OCI-LY3 (cell line): Measurements from ENCODE around the gene ELAPOR1.

Source experiments
- H2AFZ ChIP-seq: fragments of 200-600, 300-600 bp; shearing (Covaris generic); 2 replicates; pipeline ENCODE4 v1.6.0; 2014; ENCODE audit warnings: antibody characterized with exemption, low read depth, low read length
- H3K27ac ChIP-seq: fragments of 200-600, 300-600 bp; sonication (generic); 2 replicates; pipeline ENCODE4 v1.5.1; 2014; ENCODE audit warnings: mild to moderate bottlenecking, low read length, moderate library complexity, mixed read lengths
- H3K27me3 ChIP-seq: fragments of 200-600, 300-600 bp; sonication (generic); 2 replicates; pipeline ENCODE4 v1.6.1; 2014; ENCODE audit warnings: low read depth, low read length, mixed read lengths
- H3K36me3 ChIP-seq: fragments of 200-600, 300-600 bp; sonication (generic); replicated peaks from 2 replicates; pipeline ENCODE3; 2014; ENCODE audit warnings: low read depth, low read length, mixed read lengths
- H3K4me1 ChIP-seq: fragments of 300-600, 200-600 bp; sonication (generic); 2 replicates; pipeline ENCODE4 v1.6.1; 2014; ENCODE audit warnings: low read length, mixed read lengths
- H3K4me2 ChIP-seq: fragments of 200-600, 300-600 bp; sonication (generic); 2 replicates; pipeline ENCODE4 v1.6.1; 2014; ENCODE audit warnings: low read length, mixed read lengths
- H3K4me3 ChIP-seq: fragments of 300-600, 200-600 bp; sonication (generic); 2 replicates; pipeline ENCODE4 v1.5.1; 2014; ENCODE audit warnings: antibody characterized with exemption, mild to moderate bottlenecking, low read length, moderate library complexity
- H3K79me2 ChIP-seq: fragments of 300-600, 200-600 bp; shearing (Covaris generic); 2 replicates; pipeline ENCODE4 v1.6.1; 2014; ENCODE audit warnings: mild to moderate bottlenecking, low read length, mixed read lengths
- H3K9ac ChIP-seq: fragments of 300-600, 200-600 bp; shearing (Covaris generic); 2 replicates; pipeline ENCODE4 v1.6.0; 2014; ENCODE audit warnings: mild to moderate bottlenecking, low read length, moderate library complexity
- H3K9me3 ChIP-seq: fragments of 200-600, 300-600 bp; shearing (Covaris generic); 2 replicates; pipeline ENCODE4 v1.6.1; 2014; ENCODE audit warnings: low read length, mixed read lengths; ENCODE audit not compliant: insufficient read depth
- H4K20me1 ChIP-seq: fragments of 200-600, 300-600 bp; sonication (generic); 2 replicates; pipeline ENCODE4 v1.6.1; 2016; ENCODE audit warnings: low read length, mixed read lengths; ENCODE audit not compliant: insufficient read depth
- CTCF ChIP-seq: fragments of 200-600, 300-600 bp; sonication (generic); IDR thresholded peaks from 2 replicates; pipeline ENCODE4 v1.5.1; 2014; ENCODE audit warnings: antibody characterized with exemption, low read length, low read depth
- EZH2phosphoT487 ChIP-seq: fragments of 200-600 bp; shearing (Covaris generic); IDR thresholded peaks from 2 replicates; pipeline ENCODE4 v1.6.1; 2018; ENCODE audit warnings: antibody characterized with exemption, mixed run types, low read depth

ELAPOR1 gene

GRCh38 chr1:109113590-109114341 lies at the start of gene ELAPOR1:
ELAPOR1 (plus strand) TSS chr1:109114115; CDS start chr1:109114184, 69 bp downstream.
- H2AFZ ChIP-seq, result no peak within 1 kb of the TSS
- H3K9ac ChIP-seq, result no peak within 1 kb of the TSS
- no peaks in the 10 kb centered on the region for H4K20me1 ChIP-seq
- H3K4me3 ChIP-seq, result peak within 1 kb of the TSS; percentile 77
- TF ChIP-seq EZH2phosphoT487, result no peak
- TF ChIP-seq CTCF, result no peak
- no peaks in the 10 kb centered on the region for H3K9me3 ChIP-seq
- no peak within 1 kb of the TSS for H3K27ac ChIP-seq
- H3K27me3 ChIP-seq, result peaks cover 7% of the 10 kb centered on the region
- H3K79me2 ChIP-seq, result no peaks in the 10 kb centered on the region
- H3K4me1 ChIP-seq, result no peaks in the 10 kb centered on the region; the same call in 1 of the 2 replicates
- H3K36me3 ChIP-seq, result no peaks in the 10 kb centered on the region
- H3K4me2 ChIP-seq, result peak within 1 kb of the TSS; percentile 92

GRCh38 chr1:109065137-109065536 lies 48.8 kb upstream of the ELAPOR1 start:
- no peaks in the 10 kb centered on the region for H3K36me3 ChIP-seq

GRCh38 chr1:109067883-109068282 lies 46.0 kb upstream of the ELAPOR1 start:
- TF ChIP-seq EZH2phosphoT487 (no peak), CTCF (no peak)
- H2AFZ ChIP-seq, result no peak overlapping the region
- no peaks in the 10 kb centered on the region for H3K4me1 ChIP-seq
- no peak overlapping the region for H3K27ac ChIP-seq
- H3K9me3 ChIP-seq, result no peaks in the 10 kb centered on the region
- no peak overlapping the region for H3K4me2 ChIP-seq
- no peaks in the 10 kb centered on the region for H3K79me2 ChIP-seq
- no peaks in the 10 kb centered on the region for H4K20me1 ChIP-seq
- H3K9ac ChIP-seq, result no peak overlapping the region
- no peaks in the 10 kb centered on the region for H3K27me3 ChIP-seq
- no peak overlapping the region for H3K4me3 ChIP-seq
- no peaks in the 10 kb centered on the region for H3K36me3 ChIP-seq

More at GRCh38 chr1:109065137-109065536, 48.8 kb upstream of the ELAPOR1 start:
- Histone ChIP-seq H4K20me1 (no peaks in the 10 kb centered on the region), H3K4me3 (no peak overlapping the region), H3K27ac (no peak overlapping the region), H3K9ac (no peak overlapping the region), H3K4me1 (no peaks in the 10 kb centered on the region), H3K27me3 (no peaks in the 10 kb centered on the region), H3K79me2 (no peaks in the 10 kb centered on the region), H2AFZ (no peak overlapping the region), H3K4me2 (no peak overlapping the region), H3K9me3 (no peaks in the 10 kb centered on the region)
- no peak for TF ChIP-seq CTCF
- TF ChIP-seq EZH2phosphoT487, result no peak

- H3K4me3 ChIP-seq, result no peak overlapping the region
- no peak overlapping the region for H3K27ac ChIP-seq
- H3K9ac ChIP-seq, result no peak overlapping the region
- H3K4me2 ChIP-seq, result no peak overlapping the region
- no peaks in the 10 kb centered on the region for H3K27me3 ChIP-seq
- H3K36me3 ChIP-seq, result no peaks in the 10 kb centered on the region
- no peaks in the 10 kb centered on the region for H3K9me3 ChIP-seq
- no peaks in the 10 kb centered on the region for H3K79me2 ChIP-seq
- TF ChIP-seq EZH2phosphoT487 (no peak), CTCF (no peak)
- H3K4me1 ChIP-seq, result no peaks in the 10 kb centered on the region
- no peaks in the 10 kb centered on the region for H4K20me1 ChIP-seq
- no peak overlapping the region for H2AFZ ChIP-seq
These were observed 44.6 kb upstream of the ELAPOR1 start for GRCh38 chr1:109069294-109069693.
